ENCODE data around the gene AMH. TPM values are rescaled to one million over a fixed set of nuclear protein-coding genes. Genes with fewer than 3 reads are reported as not detected.

AMH gene
- total and polyA plus RNA-seq, 2 of the 13 experiments (the other 11 are each of a cell fraction or from before 2014, with no cell fraction given): 0.03 to 0.18 TPM

DNA sequence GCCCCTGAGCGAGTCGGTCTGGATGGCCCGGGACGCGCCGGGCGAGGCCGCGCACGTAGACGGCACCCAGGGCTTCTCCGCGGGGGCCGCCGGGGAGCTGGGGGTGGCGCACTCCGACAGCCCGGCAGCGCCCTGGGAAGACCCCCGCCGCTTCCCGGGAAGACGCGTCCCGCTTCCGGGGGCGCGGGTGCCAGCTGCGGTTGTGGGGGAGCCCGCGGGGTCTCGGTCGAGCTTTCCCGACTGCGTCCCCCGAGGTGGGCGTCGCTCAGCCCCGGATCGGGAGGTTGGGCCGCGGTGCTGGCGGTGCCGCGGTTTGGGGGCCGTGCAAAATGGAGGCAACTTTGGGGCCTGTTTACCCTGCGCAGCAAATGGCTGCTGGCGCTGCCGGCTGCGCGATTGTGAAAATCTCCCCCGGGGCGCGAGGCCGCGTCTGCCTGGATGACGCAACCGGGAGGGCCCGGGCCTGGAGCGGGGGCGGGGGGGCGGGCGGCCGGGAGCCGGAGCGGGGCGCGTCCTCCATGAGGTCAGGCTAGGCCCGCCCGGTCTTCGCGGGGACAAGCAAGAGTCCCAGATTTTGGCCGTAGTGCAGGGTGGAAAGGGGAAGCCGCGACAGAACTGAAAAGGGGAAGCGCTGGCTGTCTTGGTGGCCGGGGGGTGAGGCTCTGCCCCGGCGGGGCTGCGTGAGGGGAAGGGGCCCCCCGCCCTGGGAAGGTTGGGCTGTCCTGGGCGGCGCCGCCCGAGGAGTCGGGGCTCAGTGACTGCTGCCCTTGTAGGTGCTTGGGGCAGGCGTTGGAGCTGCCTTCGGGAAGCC, 21.5 kb downstream of the AMH start (continued):
- TF ChIP-seq, protein P1, sequence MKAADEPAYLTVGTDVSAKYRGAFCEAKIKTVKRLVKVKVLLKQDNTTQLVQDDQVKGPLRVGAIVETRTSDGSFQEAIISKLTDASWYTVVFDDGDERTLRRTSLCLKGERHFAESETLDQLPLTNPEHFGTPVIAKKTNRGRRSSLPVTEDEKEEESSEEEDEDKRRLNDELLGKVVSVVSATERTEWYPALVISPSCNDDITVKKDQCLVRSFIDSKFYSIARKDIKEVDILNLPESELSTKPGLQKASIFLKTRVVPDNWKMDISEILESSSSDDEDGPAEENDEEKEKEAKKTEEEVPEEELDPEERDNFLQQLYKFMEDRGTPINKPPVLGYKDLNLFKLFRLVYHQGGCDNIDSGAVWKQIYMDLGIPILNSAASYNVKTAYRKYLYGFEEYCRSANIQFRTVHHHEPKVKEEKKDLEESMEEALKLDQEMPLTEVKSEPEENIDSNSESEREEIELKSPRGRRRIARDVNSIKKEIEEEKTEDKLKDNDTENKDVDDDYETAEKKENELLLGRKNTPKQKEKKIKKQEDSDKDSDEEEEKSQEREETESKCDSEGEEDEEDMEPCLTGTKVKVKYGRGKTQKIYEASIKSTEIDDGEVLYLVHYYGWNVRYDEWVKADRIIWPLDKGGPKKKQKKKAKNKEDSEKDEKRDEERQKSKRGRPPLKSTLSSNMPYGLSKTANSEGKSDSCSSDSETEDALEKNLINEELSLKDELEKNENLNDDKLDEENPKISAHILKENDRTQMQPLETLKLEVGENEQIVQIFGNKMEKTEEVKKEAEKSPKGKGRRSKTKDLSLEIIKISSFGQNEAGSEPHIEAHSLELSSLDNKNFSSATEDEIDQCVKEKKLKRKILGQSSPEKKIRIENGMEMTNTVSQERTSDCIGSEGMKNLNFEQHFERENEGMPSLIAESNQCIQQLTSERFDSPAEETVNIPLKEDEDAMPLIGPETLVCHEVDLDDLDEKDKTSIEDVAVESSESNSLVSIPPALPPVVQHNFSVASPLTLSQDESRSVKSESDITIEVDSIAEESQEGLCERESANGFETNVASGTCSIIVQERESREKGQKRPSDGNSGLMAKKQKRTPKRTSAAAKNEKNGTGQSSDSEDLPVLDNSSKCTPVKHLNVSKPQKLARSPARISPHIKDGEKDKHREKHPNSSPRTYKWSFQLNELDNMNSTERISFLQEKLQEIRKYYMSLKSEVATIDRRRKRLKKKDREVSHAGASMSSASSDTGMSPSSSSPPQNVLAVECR (CRISPR knock-in tag; IDR thresholded peaks at IDR 0.05; ENCODE audit: borderline replicate concordance): peak; percentile 59; the same call in 1 of the 2 replicates
- TF ChIP-seq, protein P2, sequence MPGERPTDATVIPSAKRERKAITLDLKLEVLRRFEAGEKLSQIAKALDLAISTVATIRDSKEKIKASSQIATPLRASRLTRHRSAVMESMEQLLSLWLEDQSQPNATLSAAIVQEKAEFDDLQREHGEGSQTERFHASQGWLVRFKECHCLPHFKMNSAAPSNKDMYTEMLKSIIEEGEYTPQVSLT (CRISPR knock-in tag; IDR thresholded peaks at IDR 0.05; ENCODE audit: borderline replicate concordance, low read depth): no peak
- TF ChIP-seq ZNF792 (CRISPR knock-in tag; IDR thresholded peaks at IDR 0.05) (no peak), ZFP36 (IDR thresholded peaks at IDR 0.05; ENCODE audit: borderline replicate concordance, low read depth, low read length, partially characterized antibody) (no peak), MED13 (CRISPR knock-in tag; IDR thresholded peaks at IDR 0.05) (0 out of 2 replicates have a peak, but pooled peaks have one; percentile 27), BRD4 (CRISPR knock-in tag; IDR thresholded peaks at IDR 0.05) (no peak), ZNF775 (CRISPR knock-in tag; IDR thresholded peaks at IDR 0.05; ENCODE audit: borderline replicate concordance) (no peak), ZNF550 (CRISPR knock-in tag; IDR thresholded peaks at IDR 0.05; ENCODE audit: borderline replicate concordance) (no peak), NONO (IDR thresholded peaks at IDR 0.05) (no peak), NONO (CRISPR knock-in tag; conservative IDR thresholded peaks at IDR 0.05) (no peak), KLF6 (CRISPR knock-in tag; IDR thresholded peaks at IDR 0.05) (no peak; the same call in 1 of the 2 replicates), MEIS1 (CRISPR knock-in tag; IDR thresholded peaks at IDR 0.05; ENCODE audit: borderline replicate concordance) (no peak), ELF4 (CRISPR knock-in tag; IDR thresholded peaks at IDR 0.05; ENCODE audit: borderline replicate concordance) (no peak), ATM (IDR thresholded peaks at IDR 0.05; ENCODE audit: borderline replicate concordance) (no peak), BRF2 (CRISPR knock-in tag; IDR thresholded peaks at IDR 0.05) (no peak), RBAK (CRISPR knock-in tag; IDR thresholded peaks at IDR 0.05) (no peak)
- TF ChIP-seq, protein P3, sequence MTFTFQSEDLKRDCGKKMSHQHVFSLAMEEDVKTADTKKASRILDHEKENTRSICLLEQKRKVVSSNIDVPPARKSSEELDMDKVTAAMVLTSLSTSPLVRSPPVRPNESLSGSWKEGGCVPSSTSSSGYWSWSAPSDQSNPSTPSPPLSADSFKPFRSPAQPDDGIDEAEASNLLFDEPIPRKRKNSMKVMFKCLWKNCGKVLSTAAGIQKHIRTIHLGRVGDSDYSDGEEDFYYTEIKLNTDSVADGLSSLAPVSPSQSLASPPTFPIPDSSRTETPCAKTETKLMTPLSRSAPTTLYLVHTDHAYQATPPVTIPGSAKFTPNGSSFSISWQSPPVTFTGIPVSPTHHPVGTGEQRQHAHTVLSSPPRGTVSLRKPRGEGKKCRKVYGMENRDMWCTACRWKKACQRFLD (CRISPR knock-in tag; IDR thresholded peaks at IDR 0.05; ENCODE audit: borderline replicate concordance): no peak
- TF ChIP-seq, protein P4, sequence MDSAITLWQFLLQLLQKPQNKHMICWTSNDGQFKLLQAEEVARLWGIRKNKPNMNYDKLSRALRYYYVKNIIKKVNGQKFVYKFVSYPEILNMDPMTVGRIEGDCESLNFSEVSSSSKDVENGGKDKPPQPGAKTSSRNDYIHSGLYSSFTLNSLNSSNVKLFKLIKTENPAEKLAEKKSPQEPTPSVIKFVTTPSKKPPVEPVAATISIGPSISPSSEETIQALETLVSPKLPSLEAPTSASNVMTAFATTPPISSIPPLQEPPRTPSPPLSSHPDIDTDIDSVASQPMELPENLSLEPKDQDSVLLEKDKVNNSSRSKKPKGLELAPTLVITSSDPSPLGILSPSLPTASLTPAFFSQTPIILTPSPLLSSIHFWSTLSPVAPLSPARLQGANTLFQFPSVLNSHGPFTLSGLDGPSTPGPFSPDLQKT (CRISPR knock-in tag; IDR thresholded peaks at IDR 0.05; ENCODE audit: borderline replicate concordance): no peak

Measured in HepG2 (cell line).